NCI-H446 (cell line): ENCODE results near the gene KLRG1.

Source experiments
- DNase-seq, 2 experiments: peaks; one replicate each; lab custom pipeline; 2025; lab: John Stamatoyannopoulos, UW

The KLRG1 gene

DNA sequence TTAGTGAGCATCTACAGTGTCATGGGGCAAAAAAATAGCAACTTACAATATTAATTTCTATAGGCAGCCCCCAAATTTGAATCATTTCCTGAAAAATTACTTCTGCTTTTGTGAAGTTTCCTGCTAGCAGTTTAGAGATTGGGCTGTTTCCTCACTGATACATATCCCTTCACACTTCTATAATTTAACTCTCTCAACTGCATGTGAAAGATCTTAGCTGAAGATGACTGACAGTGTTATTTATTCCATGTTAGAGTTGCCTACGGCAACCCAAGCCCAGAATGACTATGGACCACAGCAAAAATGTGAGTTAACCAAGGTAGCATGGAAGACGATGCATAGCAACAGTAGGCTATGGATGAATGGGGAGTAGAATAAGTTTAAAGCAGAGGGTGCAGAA is at the start of gene KLRG1:
KLRG1 (plus strand) TSS at position 134 of the 400 bp plus-strand sequence; CDS start at position 224, 90 bp downstream.
- DNase-seq: no peak

DNA sequence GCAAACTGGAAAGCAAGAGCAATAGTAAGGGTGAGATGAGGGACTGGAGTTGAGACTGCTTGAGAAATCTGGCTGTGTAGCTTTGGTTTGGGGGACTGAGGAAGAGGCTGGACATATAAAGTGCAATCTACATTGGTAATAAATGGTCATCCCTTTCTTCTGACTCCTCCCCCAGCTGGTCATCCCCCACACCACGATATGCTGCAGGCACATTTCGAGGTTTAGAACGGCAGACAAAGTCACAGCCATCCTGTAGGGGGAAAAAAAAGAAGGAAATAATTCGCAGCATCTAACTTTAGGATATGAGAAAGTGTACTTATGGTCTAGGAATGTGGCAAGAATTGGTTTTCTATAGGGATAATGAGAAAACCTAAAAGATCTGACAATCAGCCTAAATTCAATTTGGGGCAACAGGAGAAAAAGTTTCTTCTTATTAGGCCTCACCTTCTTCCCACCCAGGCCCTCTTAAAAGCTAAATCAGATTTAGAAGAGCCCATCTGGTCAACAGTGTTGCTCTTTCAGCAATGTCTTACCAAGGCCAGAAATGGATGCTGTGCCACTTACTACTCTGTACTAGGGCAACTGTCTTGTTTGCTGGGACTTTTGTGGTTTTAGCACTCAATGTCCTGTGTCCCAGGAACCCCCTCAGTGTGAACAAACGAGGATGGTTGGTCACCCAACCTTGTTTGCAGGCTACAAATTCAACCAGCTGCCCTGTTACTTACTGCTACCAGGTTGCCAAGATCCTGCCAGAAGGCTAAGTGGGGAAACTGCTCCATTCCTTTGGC is 47.5 kb upstream of the KLRG1 start:
- no peak for DNase-seq

DNA sequence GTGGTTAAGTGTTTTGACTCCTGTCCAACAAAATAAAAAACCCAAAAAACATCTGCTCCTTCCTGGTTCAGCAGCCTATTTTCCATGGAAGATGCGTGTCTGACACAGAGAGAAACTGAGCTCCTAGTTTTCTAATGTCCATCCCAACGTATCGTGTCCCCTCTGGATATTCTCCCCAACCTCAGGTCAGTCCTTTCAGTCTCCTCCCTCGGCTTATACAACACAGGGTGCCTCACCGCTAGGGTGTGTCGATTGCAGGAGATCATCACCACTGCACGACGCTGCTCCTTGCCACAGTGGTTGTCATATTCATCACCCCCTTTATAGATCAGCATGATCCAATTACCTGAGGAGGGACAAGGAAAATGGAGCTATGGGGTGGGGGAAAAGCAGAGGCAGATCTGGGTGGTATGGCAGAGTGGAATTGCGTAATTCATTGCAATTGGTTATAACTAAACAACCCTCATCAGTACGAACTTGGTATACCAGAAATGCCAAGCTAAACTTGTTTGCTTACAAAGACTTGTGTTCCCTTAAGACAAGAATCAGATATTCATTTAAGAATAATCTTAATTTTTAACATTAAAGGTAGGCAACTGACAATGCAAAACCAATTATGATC is 45.7 kb upstream of the KLRG1 start:
- DNase-seq: no peak

DNA sequence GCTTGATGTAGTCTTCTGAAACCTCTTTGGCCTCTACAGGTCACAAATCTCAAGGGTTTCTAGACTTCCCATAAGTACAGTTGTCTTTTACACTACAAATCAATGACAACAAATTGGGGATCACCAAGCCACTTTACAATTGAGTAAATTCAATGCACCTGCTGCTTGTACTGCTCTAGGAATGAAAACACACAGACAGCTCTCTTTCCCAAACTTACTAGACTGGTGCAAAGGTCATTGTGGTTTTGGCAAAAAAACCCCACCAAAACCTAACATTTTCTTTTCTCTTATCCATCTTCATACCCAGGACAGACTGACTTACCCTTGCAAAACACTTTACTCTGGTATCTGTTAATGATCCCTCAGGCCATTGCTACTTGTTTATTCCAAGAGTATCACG is 42.6 kb upstream of the KLRG1 start:
- no peak for DNase-seq

DNA sequence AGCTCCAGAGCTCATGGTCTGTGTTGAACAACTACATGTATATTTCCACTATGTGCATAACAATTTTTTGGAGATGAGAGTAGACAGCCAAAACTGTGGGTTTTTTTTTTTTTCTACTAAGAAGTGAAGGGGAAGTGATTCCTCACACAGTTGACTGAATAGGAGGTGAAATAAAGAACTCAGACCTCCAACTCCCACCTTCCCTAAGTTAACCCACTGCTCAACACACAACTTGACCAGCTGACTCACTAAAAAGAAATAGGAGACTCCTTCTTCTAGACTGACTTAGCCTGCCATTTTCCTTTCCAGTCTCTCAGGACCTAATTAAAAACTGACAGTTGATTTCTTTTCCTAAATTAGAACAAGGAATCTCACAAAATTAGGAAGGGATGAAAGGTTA is 41.6 kb upstream of the KLRG1 start:
- no peak for DNase-seq

DNA sequence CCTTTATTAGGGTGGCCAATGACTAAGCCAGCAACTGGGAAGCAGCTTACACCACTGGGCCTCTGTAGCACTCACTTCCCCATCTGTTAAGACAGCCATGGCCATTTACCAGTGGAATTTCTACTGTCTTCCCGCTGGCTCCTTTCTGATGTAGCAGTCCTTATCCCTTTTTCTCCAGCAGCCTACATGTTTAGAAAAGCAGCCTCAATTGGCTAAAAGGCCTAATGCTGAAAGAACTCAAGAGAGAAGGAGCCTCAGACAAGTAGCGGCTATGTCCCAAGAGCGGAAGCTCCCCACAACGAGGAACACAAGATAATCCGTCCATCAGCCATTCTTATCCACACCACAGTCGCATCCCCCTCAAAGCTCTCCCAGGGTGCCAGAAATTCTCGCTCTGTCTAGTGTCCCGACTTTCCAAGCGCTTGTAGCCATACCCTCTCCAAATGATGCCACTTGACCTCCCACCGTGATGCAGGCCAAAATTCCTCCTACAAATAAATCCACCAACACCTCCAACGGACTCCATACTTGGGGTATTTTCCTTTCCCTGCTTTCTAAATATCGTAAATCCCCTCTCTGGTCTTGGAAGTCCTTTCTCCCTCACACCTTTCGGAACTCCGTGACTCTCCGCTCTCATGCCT is 40.5 kb upstream of the KLRG1 start:
- no peak for DNase-seq

DNA sequence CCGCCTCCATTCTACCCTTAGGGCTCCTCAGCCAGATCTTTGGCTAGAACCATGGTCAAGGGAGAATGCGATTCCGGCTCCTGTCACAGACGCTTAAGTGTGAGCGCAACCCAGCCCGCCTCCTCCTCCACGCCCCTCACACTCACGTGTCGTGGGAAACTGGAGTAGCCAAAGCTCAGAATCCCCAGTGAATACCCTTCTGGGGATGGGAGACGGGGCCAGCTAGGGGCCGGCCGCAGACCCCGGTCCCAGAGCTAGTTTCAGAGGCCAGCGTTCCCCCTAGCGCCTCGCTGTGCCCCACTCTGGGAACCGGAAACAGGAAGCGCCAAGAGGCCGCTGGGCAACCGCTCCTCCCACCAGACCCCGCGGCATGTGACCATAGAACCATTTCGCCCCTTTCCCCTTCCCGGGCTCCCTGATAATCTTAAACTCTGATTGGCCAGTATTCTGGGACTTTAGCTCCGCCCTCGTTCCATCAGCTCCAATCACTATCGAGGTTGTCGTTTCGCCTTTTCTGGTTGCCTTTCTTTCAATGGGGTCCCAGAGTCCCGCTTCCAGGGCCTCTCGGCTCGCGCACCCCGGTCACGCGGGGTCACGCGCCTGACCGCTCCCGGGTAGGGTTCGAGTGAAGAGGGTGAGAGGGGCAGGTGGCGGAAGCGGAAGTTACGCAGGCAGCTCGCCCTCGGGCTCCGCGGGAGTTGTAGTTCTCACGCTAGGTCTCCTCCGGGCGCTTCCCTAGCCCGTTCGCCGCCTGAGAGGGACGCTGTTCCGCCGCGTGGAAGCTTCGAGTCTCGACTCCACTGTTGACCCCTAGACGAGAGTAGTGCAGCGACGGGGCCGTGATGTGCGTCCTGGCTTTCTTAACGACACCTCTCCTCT is 39.8 kb upstream of the KLRG1 start, which contains the start of gene M6PR:
M6PR (minus strand) TSS at position 304 of the 879 bp plus-strand sequence. CDS start 3,241 bp downstream, outside the sequence.
- DNase-seq: peak; percentile 96 to 97

DNA sequence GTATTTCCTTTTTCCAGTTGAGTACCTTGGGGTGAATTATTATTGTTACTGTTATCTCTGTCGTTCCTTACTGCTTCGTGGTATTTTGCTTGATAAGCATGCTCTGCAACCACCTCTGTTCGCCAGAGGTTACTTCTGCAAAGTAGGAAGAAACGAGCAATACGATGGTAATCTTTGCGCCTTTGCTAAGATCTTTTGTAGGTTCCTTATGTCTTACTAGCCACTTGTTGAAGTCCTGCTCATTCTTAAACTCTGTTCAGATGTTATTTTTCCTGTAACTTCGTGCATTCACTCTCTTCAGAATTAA is 39.2 kb upstream of the KLRG1 start:
- no peak for DNase-seq

DNA sequence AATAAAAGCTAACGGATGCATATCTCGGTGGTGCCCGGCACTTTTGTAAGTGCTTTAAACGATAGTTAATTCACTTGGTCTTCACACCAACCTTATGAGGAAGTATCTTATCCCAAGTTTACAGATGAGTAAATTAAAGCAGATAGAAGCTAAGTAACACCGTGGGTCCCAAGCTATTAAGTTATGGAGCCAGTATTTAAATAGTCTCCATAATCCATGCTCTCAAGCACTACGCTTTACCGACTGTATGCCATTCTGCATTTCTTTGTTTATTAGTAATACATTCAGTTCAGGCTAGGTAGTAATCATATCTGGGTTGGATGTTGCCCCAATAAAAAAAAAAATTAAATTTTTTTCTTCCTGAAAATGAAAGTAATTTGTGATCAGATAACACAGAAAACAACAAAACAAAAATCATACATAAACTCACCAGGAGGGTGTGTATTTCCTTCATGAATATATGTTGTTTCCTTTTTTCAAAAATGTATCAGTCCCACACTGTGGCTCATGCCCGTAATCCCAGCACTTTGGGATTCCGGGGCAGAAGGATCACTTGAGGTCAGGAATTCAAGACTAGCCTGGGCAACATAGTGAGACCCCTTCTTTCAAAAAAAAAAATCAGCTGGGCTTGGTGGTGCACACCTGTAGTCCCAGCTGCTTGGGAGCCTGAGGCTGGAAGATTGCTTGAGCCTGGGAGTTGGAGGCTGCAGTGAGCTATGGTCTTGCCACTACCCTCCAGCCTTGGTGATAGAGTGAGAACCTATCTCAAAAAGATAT is 38.5 kb upstream of the KLRG1 start:
- no peak for DNase-seq

DNA sequence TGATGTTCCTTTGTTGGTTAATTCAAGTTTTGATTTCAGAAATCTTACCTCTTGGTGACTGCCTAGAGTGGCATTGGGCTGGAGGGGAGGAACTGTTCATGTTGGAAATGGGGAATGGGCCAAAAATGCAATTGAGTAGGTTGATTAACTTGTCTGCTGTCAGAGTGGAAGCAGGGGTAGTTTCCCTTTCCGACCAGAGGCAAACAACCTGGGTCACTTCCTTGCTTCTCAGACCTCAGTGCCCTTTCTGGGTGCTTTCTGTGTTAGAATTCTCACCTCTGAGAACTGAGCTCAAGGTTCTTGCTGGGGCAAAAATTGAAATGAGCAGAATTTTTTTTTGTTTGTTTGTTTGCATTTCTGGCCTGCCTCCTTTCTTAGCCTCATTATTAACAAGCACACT is 37.6 kb upstream of the KLRG1 start:
- DNase-seq: no peak

DNA sequence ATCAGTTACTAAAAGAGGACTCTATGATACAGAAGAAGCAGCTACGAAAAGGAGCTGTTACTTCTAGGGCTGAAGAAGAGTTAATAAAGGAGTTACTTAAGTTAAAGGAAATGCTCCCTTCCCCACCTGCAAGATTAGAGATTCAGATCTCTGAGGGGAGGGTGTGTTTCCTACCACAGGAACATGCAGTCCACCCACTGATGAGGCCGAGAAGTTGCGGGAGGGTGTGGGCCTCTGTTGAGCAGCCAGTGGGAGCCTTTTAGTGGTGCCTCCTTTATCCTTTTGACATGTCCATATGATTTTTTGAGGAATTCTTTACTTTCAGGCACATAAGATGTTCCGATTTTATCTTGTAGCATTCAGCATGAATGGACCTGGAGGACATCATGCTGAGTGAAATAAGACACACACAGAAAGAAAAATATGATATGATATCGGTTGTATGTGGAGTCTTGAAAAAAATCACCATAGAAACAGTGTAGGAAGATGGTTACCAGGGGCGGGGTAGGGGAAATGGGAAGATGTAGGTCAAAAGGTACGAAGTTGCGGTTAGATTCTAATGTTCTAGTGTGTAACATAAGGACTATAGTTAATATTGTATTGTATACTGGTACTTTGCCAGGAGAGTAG is 35.5 kb upstream of the KLRG1 start:
- no peak for DNase-seq

DNA sequence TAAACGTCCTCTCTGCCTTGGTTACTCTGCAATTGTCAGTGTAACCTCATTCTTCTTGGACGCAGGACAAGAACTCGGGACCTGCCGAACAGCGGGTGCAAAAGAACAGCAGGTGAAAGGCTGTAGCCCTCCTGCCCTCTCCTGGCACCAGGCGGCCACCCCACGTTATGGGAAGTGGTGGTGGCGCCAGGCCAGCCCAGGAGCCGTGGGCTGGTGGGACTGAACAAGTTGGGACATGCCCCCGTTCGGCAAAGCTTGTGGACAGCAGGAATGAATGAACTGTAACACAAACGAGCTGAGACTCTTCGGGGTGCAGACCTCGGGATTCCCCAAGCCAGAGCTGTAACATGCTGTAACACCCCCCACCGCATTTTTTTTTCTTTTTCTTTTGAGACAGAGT is 33.3 kb upstream of the KLRG1 start:
- no peak for DNase-seq

DNA sequence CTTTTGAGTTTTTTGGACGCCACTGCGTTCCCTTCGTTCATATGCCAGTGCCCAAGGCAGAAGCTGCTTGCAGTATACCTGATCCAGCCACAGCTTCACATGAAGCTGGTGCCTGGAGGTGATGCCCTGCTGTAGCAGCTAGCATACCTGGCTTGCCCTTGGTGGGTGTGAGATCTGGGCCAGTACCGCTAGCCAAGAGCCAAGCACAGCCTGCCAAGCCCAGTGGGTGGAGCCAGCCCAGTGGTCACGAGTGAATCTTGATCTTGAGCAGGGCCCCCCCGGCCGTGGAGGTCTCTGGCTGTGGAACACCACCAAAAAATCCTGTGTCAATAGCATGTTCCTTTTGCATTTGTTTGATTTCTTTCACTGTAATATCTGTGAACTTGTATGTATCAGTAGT is 32.6 kb upstream of the KLRG1 start:
- DNase-seq: no peak

DNA sequence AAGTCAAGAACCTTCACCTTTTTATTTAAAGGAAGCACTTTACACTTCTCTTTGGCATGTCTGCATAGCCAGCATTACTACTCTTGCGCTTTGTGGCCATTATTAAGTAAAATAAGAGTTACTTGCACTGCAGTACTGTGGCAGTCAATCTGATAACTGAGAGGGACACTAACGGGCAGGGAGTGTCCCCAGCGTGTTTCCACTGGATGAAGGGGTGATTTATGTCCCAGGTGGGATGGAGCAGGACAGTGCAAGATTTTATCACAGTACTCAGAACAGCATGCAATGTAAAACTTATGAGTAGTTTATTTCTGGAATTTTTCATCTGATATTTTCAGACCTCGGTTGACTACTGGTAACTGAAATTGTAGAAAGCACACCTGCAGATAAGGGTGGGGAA is 31.8 kb upstream of the KLRG1 start:
- DNase-seq: no peak

DNA sequence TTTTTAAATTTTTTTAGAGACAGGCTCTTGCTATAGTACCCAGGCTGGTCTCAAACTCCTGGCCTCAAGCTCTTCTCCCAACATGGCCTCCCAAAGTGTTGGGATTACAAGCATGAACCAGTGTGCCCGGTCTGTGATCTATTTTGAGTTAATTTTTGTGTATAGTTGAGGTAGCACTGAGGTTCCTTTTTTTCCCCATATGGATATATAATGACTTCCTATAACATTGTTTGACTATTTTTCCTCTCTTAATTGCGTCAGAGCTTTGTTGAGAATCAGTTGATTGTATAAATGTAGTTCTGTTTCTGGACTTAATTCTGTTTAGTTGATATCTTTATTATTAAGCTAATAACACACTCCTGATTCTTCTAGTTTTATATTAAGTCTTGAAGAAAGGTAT is 31.3 kb upstream of the KLRG1 start:
- no peak for DNase-seq

DNA sequence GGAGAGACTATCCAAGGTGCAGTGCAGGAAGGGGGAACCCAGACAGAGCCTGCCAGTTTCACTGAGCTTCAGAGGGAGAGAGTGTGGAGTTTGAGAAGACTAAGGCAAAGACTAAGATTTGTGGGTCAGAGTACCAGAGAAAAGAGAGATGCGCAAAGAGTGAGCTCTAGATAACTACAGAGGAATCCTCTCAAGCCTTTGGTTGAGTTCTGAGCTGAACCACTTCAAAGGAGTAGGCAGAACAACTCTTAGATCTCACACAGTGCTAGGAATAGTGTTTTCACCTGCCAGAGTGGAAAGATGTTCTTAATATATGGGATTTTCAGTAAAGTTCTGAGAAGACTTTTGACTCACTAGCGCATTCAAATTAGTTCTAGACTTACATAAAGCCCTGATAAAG is 29.2 kb upstream of the KLRG1 start:
- no peak for DNase-seq

DNA sequence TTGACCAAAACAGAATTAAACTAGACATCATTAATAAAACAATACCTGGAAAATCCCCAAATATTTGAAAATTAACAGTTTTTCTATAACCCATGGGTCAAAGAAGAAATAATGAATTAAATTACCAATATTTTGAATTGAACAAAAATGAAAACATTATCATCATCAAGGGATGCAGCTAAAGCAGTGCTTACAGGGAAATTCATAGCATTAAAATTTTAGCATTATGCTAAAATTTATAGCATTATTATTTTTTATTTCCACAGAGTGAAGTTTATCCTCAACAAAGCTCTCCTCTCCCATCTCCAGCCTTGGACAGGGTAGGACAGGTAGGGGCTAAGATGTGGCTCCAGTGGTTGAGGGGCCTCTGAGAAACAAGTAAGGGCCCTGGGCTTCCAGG is 20.6 kb upstream of the KLRG1 start:
- DNase-seq: no peak

DNA sequence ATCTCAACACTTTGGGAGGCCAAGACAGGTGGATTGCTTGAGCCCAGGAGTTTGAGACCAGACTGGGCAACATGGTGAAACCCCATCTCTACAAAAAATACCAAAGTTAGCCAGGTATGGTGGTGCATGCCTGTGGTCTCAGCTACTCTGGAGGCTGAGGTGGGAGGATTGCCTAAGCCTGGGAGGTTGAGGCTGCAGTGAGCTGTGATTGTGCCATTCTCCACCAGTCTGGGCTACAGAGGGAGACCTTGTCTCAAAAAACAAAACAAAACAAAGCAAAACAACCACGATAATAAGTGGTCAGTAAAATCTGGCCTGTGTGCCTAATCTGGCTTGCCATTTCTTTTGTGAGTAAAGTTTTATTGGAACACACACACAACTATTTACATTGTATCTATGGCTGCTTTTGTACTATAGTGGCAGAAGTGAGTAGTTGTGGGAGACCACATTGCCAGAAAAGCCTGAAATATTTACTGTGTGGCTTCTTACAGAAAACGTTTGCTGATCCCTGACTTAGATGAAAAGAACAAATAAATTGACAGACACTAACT is 19.4 kb upstream of the KLRG1 start:
- no peak for DNase-seq

DNA sequence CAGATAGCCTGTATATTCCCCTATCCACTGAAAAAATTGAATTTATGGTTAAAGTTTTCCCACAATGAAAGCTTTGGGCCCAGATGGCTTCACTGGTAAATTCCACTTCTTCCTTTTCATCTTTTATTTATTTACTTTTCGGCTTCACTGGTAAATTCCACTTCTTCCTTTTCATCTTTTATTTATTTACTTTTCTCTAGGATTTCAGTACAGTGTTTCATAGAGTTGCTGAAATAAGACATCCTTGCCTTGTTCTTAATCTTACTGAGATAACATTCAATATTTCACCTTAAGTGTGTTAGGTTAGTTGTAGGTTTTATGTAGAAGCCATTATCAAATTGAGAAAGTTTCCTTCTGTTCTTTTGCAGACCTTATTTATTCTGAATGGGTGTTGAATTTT is 18.9 kb upstream of the KLRG1 start:
- no peak for DNase-seq

DNA sequence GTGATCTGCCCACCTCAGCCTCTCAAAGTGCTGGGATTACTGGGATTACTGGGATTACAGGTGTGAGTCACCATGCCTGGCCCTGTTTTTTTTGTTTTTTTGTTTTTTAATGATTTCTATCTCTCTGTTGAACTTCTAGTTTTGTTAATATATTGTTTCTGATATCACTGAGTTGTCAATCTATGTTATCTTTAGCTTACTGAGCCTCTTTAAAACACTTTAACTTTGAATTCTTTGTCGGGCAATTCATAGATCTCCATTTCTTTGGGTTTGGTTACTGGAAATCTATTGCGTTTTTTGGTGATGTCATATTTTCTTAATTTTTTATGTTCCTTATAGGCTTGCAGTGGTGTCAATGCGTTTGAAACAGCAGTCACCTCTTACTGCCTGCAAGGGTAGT is 9.2 kb upstream of the KLRG1 start:
- no peak for DNase-seq

DNA sequence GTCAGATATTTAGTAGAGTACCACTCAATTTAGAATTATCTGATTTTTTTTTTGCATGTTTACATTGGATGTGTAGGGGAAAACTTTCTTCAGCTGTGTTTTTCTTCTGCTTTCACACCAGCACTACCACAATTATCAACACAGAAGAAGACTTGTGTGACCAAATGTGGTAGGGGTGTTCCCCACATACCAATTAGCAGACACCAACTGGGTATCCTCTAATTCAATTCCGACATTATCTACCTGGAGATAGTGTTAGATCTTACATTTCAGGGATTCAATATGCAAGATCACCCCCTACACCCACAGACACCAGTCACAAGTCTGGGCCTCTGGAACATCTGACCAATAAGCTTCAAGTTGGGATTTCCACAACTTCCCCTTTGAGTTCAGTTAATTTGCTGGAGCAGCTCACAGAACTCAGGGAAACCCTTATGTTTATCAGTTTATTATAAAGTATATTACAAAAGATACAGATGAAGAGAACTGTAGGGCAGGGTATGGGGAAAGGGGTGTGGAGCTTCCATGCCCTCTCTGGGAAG is 4.1 kb upstream of the KLRG1 start:
- no peak for DNase-seq
